SH-SY5Y (cell line): ENCODE data around the gene DDC.

Experiments used
- GATA2 ChIP-seq: IDR thresholded peaks from 2 replicates; pipeline ENCODE4 v1.6.1; 2011; ENCODE audit warnings: mild to moderate bottlenecking, low read depth, low read length
- GATA3 ChIP-seq: IDR thresholded peaks from 2 replicates; pipeline ENCODE4 v1.6.1; 2011; ENCODE audit warnings: low read depth, mild to moderate bottlenecking, low read length, moderate library complexity

DNA sequence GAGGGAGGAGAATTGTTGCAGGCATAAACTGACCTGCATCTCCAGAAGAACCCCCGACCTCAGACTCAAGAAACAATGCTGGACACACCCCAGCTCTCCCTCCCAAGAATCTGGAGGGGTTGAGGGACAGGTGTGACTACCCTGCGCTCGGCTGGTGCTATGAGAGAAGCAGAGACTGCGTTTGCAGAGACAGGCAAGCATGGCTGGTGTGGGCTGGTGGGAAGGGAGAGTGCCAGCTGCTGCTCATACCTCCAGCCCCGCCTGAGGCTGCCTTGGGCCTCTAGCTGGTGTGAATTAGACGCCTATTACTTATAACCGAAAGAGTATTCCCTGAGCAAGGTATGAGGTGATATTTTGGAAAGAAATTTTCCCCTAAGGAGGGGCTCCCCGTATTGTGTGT lies 48.3 kb upstream of the DDC start:
- TF ChIP-seq GATA2 (no peak), GATA3 (no peak)
